GM12891 (cell line): Measurements from ENCODE around the gene ATXN7L2.

Source experiments
- POLR2A ChIP-seq: IDR thresholded peaks from 2 replicates; pipeline ENCODE4 v1.6.1; 2011; ENCODE audit warnings: low read depth, low read length, control low read depth
- POLR2AphosphoS5 ChIP-seq: IDR thresholded peaks from 2 replicates; pipeline ENCODE4 v1.6.1; 2011; ENCODE audit warnings: low read depth, low read length, control low read depth

DNA sequence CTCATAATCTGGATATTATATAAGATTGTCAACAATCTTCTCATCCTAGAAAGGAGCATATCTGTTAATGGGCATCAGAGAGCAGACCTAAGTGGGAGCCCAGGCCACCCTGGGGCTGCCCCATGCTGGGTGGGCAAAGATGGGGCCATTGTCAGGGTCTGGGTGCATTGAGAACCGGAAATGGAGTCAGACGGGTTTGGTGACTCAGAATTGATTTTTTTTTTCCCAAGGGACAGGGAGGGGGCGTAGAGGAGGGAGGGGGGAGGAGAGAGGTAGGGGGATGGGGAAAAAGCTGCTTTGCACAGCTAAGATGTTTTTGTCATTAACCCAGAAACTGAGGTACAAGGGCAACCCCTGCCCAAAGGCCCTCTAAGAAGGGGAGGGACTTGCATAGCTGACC is 1.3 kb downstream of the ATXN7L2 start:
- TF ChIP-seq POLR2AphosphoS5, result no peak
- no peak for TF ChIP-seq POLR2A
